Esophagus (tissue), 2 donors: ENCODE data around the gene PRKN. TPM values are rescaled to one million over a fixed set of nuclear protein-coding genes. Genes with fewer than 3 reads are reported as not detected.
"Not testable (repeated sequence)": the region's sequence is repeated elsewhere in the genome, so short reads cannot be mapped to it uniquely, and the experiment has no call there.

ENCODE experiments used
- H3K27ac ChIP-seq, 2 donors: one replicate each; pipeline ENCODE4 v1.5.1; 2013; ENCODE audit warnings: low read depth in 2 of 2, mild to moderate bottlenecking in 2 of 2, inconsistent platforms in 1 of 2, low read length in 1 of 2, moderate library complexity in 1 of 2
- H3K27me3 ChIP-seq, 2 donors: one replicate each; pipeline ENCODE4 v1.6.1; 2013; ENCODE audit warnings: low read length in 2 of 2, control low read depth in 1 of 2, mild to moderate bottlenecking in 1 of 2; ENCODE audit not compliant: insufficient read depth in 2 of 2, control insufficient read depth in 1 of 2
- H3K36me3 ChIP-seq, 2 donors: one replicate each; pipeline ENCODE4 v1.6.1; 2013; ENCODE audit warnings: low read length in 1 of 2; ENCODE audit not compliant: control insufficient read depth in 2 of 2, insufficient read depth in 2 of 2
- H3K4me1 ChIP-seq, 2 donors: one replicate each; pipeline ENCODE4 v1.6.1; 2013; ENCODE audit warnings: low read length in 1 of 2; ENCODE audit not compliant: control insufficient read depth in 2 of 2, insufficient read depth in 2 of 2
- H3K4me3 ChIP-seq, 2 donors: one replicate each; pipeline ENCODE4 v1.5.1; 2013; ENCODE audit warnings: low read length in 2 of 2, mild to moderate bottlenecking in 2 of 2, low read depth in 1 of 2, moderate library complexity in 1 of 2
- H3K9me3 ChIP-seq, 2 donors: one replicate each; pipeline ENCODE4 v1.6.1; 2013; ENCODE audit warnings: mild to moderate bottlenecking in 2 of 2, low read depth in 1 of 2, low read length in 1 of 2, moderate library complexity in 1 of 2; ENCODE audit not compliant: control insufficient read depth in 2 of 2, insufficient read depth in 1 of 2
- WGBS, 2 donors: extraction: QIAGEN DNeasy Blood & Tissue Kit; methylation state at CpG; one replicate each; pipeline ENCODE4 v1.1.7; 2013; 5-methylcytosine and 5-hydroxymethylcytosine counted together
- polyA plus RNA-seq, 2 donors: library from polyadenylated mRNA; stranded (reverse); fragments of 200-250 nt; gene quantifications; one replicate each; pipeline ENCODE4 v1.2.3, GENCODE V29; 2013
- donor health status: healthy with polysubstance abuse.
- donor health status: Bipolar disorder and iron deficiency.

PRKN gene
- polyA plus RNA-seq, 2 donors = 0.28 to 0.45 TPM

- no peaks in the 10 kb centered on the region for H3K9me3 ChIP-seq
- no peaks in the 10 kb centered on the region for H3K36me3 ChIP-seq
- no peaks in the 10 kb centered on the region for H3K4me1 ChIP-seq
- H3K4me3 ChIP-seq = no peak overlapping the region
- H3K27me3 ChIP-seq = no peaks in the 10 kb centered on the region
- 75 to 84% methylated on average over 3 of the region's 3 CpGs for WGBS, 2 donors
- H3K27ac ChIP-seq = no peak overlapping the region
Observed at GRCh38 chr6:161342039-161342438, 1385.5 kb downstream of the PRKN start.

DNA sequence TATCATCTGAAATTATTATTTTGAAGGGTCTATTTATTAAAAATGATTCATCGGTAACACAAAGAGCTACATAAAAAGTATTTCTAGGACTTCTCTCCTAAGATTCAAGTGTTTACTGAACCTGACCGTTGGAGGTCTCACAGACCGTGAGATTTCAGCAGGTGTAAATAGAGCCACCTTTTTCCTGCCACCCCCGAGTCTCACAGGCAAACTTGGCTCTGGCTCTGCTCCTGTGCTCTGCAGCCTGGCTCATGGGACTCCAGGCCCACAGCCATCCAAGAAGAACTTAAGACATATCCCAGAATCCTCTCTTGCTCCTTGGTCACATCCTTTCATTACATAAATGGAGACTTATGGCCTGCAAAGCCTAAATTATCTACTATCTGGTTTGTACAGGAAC, 1385.9 kb downstream of the PRKN start:
- Histone ChIP-seq H3K4me3 (no peak overlapping the region), H3K9me3 (no peaks in the 10 kb centered on the region), H3K27me3 (no peaks in the 10 kb centered on the region), H3K36me3 (no peaks in the 10 kb centered on the region), H3K27ac (no peak overlapping the region), H3K4me1 (no peaks in the 10 kb centered on the region)
- 69 to 76% methylated on average over 4 of the region's 4 CpGs for WGBS, 2 donors

GRCh38 chr6:161338015-161338414, 1389.6 kb downstream of the PRKN start:
- Histone ChIP-seq H3K4me1 (no peaks in the 10 kb centered on the region), H3K4me3 (no peak overlapping the region)
- WGBS, 2 donors = 72 to 76% methylated on average over 3 of the region's 3 CpGs

DNA sequence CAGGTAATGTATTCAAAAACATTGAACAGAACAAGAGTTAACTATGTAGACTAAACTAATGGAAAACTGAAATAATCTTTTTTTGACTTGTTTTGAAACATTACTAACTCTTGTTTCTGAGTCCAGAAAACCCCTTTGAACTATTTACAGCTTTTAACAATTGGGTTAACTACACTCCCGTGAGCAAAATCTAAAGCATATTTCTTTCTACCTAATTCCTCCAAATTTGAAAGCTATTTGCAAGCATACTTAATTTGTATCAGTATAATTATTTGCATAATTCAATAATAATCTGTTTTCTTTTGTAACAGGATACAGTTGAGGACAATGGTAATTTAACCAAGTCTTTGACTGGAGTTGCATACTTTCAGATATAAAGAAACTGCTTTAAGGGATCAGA, 1391.1 kb downstream of the PRKN start:
- Histone ChIP-seq H3K9me3 (no peaks in the 10 kb centered on the region), H3K4me3 (no peak overlapping the region), H3K36me3 (no peaks in the 10 kb centered on the region), H3K27me3 (no peaks in the 10 kb centered on the region), H3K27ac (no peak overlapping the region), H3K4me1 (no peaks in the 10 kb centered on the region)
- WGBS, 2 donors = 91 to 94% methylated on average over 1 of the region's 1 CpG

More at GRCh38 chr6:161338015-161338414, 1389.6 kb downstream of the PRKN start:
- Histone ChIP-seq H3K9me3 (no peaks in the 10 kb centered on the region), H3K36me3 (no peaks in the 10 kb centered on the region), H3K27me3 (no peaks in the 10 kb centered on the region), H3K27ac (no peak overlapping the region)

DNA sequence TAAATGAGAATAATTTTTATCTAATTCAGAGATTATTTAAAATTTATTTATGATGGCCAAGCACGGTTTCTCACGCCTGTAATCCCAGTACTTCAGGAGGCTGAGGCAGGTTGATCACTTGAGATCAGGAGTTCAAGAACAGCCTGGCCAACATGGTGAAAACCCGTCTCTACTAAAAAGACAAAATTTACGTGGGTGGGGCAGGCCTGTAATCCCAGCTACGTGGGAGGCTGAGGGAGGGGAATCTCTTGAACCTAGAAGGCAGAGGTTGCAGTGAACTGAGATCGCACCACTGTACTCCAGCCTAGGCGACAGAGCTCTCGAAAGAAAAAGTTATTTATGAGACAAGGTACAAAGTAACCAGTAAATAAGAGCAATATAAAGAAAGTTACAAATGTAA, 1394.2 kb downstream of the PRKN start:
- Histone ChIP-seq H3K4me1 (no peaks in the 10 kb centered on the region), H3K9me3 (no peaks in the 10 kb centered on the region), H3K4me3 (no peak overlapping the region), H3K27me3 (no peaks in the 10 kb centered on the region), H3K36me3 (no peaks in the 10 kb centered on the region), H3K27ac (no peak overlapping the region)
- 81 to 89% methylated on average over 8 of the region's 8 CpGs for WGBS, 2 donors

GRCh38 chr6:161331402-161332081, 1396.0 kb downstream of the PRKN start:
- 51 to 58% methylated on average over 4 of the region's 4 CpGs for WGBS, 2 donors
- not testable (repeated sequence) for H3K27ac ChIP-seq

DNA sequence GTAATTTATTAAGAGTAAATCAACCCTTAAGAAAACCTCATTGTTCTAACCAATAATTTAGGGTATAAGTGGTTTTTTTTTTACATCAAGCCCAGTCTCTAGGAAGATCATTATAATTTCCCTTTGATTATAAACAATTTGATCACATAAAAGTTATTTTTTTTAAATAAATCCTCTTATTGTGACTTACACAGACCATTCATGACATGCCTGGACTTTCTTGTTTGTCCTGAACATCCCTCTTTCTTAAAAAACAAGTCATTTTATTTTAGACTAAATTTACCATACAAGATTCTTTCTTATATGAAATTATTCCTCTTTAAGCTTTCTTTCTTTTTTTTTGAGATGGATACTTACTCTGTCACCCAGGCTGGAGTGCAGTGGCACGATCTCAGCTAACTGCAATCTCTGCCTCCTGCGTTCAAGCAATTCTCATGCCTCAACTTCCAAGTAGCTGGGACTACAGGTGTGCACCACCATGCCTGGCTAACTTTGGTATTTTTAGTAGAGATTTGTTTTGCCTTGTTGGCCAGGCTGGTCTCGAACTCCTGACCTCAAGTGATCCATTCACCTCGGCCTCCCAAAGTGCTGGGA, 1400.1 kb downstream of the PRKN start:
- no peak overlapping the region for H3K4me3 ChIP-seq
- H3K27ac ChIP-seq = no peak overlapping the region
- WGBS, 2 donors = 85 to 91% methylated on average over 4 of the region's 4 CpGs
- H3K36me3 ChIP-seq = no peaks in the 10 kb centered on the region
- H3K27me3 ChIP-seq = no peaks in the 10 kb centered on the region
- H3K9me3 ChIP-seq = no peaks in the 10 kb centered on the region
- no peaks in the 10 kb centered on the region for H3K4me1 ChIP-seq

More at GRCh38 chr6:161331402-161332081, 1396.0 kb downstream of the PRKN start:
- not testable (repeated sequence) for H3K4me3 ChIP-seq, H3K9me3 ChIP-seq, H3K27me3 ChIP-seq, H3K36me3 ChIP-seq, H3K4me1 ChIP-seq

DNA sequence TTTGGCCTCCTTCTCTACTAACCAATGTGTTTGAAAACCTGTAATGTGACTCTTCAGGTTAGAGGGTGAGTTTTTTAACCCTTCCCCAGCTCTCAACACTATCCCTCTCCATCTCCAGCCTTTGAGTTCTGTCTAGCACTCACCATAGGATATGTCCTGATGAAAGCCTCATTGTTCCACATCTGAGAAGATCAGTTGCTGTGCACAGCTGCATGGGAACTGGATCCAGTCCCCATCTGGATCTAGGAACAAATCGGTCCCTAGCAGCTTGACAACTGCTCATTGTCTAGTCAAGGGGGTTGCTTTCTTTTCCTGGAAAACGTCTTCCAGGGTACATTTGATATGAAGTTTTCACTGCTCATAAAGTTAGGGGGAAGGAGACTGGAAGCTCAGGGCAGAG, 1408.3 kb downstream of the PRKN start:
- Histone ChIP-seq H3K36me3 (no peaks in the 10 kb centered on the region), H3K27ac (no peak overlapping the region), H3K27me3 (no peaks in the 10 kb centered on the region), H3K4me3 (no peak overlapping the region), H3K4me1 (no peaks in the 10 kb centered on the region), H3K9me3 (peaks cover 0 to 6% of the 10 kb centered on the region in 2 donors)
- WGBS, 2 donors = 67 to 71% methylated on average over 2 of the region's 2 CpGs

DNA sequence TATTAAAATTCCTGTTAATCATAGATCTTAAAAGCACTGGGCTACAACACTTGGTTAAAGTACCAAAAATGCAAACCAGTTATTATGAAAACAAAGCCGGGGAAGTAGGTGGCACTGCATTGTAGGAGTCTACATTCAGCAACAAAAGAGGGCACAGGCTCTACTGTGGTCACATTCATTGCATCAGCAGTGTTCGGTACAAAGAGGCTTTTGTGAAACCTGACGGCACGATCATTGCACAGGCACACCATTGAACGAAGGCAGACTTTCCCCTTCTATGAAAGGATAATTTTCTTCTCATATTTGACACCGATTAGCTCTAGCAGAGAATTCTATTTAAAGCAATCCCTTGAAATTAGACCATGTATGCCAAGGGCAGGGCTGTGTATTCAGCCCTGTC, 1409.1 kb downstream of the PRKN start:
- no peaks in the 10 kb centered on the region for H3K4me1 ChIP-seq
- peaks cover 0 to 6% of the 10 kb centered on the region in 2 donors for H3K9me3 ChIP-seq
- WGBS, 2 donors = 64% methylated on average over 6 of the region's 6 CpGs
- H3K4me3 ChIP-seq = no peak overlapping the region
- H3K27ac ChIP-seq = no peak overlapping the region
- H3K36me3 ChIP-seq = no peaks in the 10 kb centered on the region
- no peaks in the 10 kb centered on the region for H3K27me3 ChIP-seq

DNA sequence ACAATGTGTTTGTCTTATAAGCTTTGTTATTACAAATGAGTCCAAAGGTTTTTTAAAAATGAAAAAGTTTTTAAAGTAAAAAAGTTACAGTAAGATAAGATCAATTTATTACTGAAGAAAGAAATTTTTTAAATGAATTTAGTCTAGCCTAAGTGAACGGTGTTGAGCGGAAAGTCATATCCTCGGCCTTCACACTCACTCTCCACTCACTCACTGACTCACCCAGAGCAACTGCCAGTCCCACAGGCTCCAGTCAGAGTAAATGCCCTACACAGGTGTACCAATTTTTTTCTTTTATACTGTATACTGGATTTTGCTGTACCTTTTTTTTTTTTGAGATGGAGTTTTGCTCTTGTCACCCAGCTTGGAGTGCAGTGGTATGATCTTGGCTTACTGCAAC, 1411.0 kb downstream of the PRKN start:
- Histone ChIP-seq H3K9me3 (peaks cover 0 to 6% of the 10 kb centered on the region in 2 donors), H3K4me1 (no peaks in the 10 kb centered on the region), H3K27ac (no peak overlapping the region), H3K27me3 (no peaks in the 10 kb centered on the region), H3K36me3 (no peaks in the 10 kb centered on the region), H3K4me3 (no peak overlapping the region)
- 94 to 95% methylated on average over 3 of the region's 3 CpGs for WGBS, 2 donors
